Stimulated activated CD8-positive, alpha-beta memory T cell treated with anti-CD3 and anti-CD28 coated beads, Interleukin-2, amount 100 ng/mL, for 48 hours (primary cell): ENCODE data around the gene NFKBIZ.

Experiments
- DNase-seq, 2 donors: peaks; one replicate each; pipeline ENCODE4 v3.0.0-alpha.2; 2020; ENCODE audit warnings: low read depth in 2 of 2

The NFKBIZ gene

GRCh38 chr3:101848754-101849713 is at the start of gene NFKBIZ:
TSS of gene NFKBIZ (plus strand) at chr3:101849514. CDS start at chr3:101849629, 115 bp downstream.
- DNase-seq = peak; percentile 92

GRCh38 chr3:101801174-101801573 is 48.1 kb upstream of the NFKBIZ start:
- no peak for DNase-seq

- DNase-seq = no peak
These were observed 47.1 kb upstream of the NFKBIZ start for GRCh38 chr3:101802179-101802578.

GRCh38 chr3:101803173-101803782 is 46.0 kb upstream of the NFKBIZ start:
- no peak for DNase-seq

GRCh38 chr3:101803939-101804338 is 45.4 kb upstream of the NFKBIZ start:
- no peak for DNase-seq

GRCh38 chr3:101806491-101806890 is 42.8 kb upstream of the NFKBIZ start:
- no peak for DNase-seq

- no peak for DNase-seq
These were observed 41.4 kb upstream of the NFKBIZ start for GRCh38 chr3:101807888-101808287.

GRCh38 chr3:101809178-101810021 is 39.9 kb upstream of the NFKBIZ start:
- DNase-seq = no peak

- DNase-seq = no peak
These were observed 39.3 kb upstream of the NFKBIZ start for GRCh38 chr3:101810022-101810418.

GRCh38 chr3:101811875-101812274 is 37.4 kb upstream of the NFKBIZ start:
- no peak for DNase-seq

- DNase-seq = no peak
These were observed 36.4 kb upstream of the NFKBIZ start for GRCh38 chr3:101812895-101813294.

- no peak for DNase-seq
These were observed 35.4 kb upstream of the NFKBIZ start for GRCh38 chr3:101813817-101814440.

- no peak for DNase-seq
These were observed 34.5 kb upstream of the NFKBIZ start for GRCh38 chr3:101814835-101815234.

GRCh38 chr3:101816215-101817149 is 32.8 kb upstream of the NFKBIZ start:
- DNase-seq = no peak

- no peak for DNase-seq
These were observed 31.3 kb upstream of the NFKBIZ start for GRCh38 chr3:101817992-101818391.

GRCh38 chr3:101819649-101820206 is 29.6 kb upstream of the NFKBIZ start:
- no peak for DNase-seq

- DNase-seq = no peak
These were observed 27.8 kb upstream of the NFKBIZ start for GRCh38 chr3:101821503-101821902.

GRCh38 chr3:101823525-101823924 is 25.8 kb upstream of the NFKBIZ start:
- no peak for DNase-seq

- DNase-seq = no peak
These were observed 24.6 kb upstream of the NFKBIZ start for GRCh38 chr3:101824702-101825101.

- DNase-seq = no peak
These were observed 23.3 kb upstream of the NFKBIZ start for GRCh38 chr3:101825904-101826445.
